ENCODE data around the gene IRX4. TPM values are rescaled to one million over a fixed set of nuclear protein-coding genes. Genes with fewer than 3 reads are reported as not detected.

Gene IRX4
- total RNA-seq, 8 experiments from 2014 or later: 0.11 to 0.43 (median 0.24) TPM; not detected in 5

DNA sequence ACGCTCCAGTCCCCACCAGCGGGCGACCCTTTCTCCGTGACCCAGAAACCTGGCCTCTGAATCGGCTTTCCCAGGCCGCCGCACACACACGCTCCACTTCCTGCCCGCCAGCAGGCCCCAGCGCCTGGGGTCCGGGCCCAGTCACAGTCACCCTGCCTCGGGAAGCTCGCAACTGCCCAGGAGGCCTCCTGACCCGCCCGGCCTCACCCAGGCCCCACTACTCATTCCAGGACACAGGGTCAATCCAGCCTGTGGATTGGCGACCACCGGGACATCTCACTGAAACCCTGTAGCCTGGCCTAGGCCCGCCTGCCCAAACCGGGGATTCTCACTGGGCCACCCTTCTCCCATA is 2.7 kb upstream of the IRX4 start:
- in situ Hi-C loops (cut with MboI; ENCODE audit: low pct_unique_long_range_greater_than_20kb in 2 of 9, low sequenced_read_pairs in 9 of 9, unreplicated experiment in 9 of 9): no loop called here
- ATAC-seq (replicated peaks in 6 of 8): no peak
- no peak overlapping the region for H3K27ac ChIP-seq
- peaks cover 13 to 20% of the 10 kb centered on the region in 2 donors for H3K4me1 ChIP-seq (replicated peaks in 1 of 2)
- WGBS, 10 experiments: 19 to 30% (median 21%) methylated on average over 2 to 11 of the region's 19 CpGs; no CpG with 5 or more reads in 6 of the 10 experiments
- H3K4me3 ChIP-seq: peak overlapping the region in 1 of 5 donors; percentile 35

DNA sequence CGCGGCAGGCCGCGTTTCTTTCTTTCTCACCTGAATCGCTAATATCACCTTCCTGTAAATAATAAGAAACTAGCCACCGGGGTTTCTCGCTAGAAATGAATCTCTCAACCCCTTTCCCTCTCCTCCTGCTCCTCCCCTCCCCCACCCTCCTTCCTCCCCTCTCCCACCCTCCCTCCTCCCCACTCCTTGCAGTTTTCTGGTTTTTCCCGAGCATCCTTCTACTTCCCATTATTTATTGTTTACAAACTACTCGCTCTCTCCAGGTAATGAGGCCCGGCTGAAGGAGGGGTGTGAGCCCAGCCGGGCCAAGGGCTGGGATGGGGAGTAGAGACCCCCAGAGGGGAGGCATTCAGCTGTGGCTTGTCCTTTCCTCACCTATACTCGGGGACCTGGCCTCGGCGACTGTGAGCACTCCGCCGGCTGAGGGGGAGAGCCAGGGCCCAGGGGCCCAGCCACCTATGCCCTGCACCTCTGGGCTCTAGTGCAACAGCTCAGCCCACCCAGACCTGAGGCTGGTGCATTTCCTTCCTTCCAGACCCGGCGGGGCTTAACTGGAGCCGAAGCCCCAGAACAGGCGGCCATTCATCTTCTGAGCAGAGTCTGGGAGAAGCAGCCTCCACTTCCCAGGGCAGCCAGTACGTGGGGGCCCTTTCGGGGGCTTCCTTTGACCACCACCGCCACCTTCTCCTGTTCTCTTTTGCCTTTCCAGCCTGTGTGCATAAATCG is 2.1 kb upstream of the IRX4 start:
- Histone ChIP-seq H3K4me3 (peak overlapping the region in 2 of 5 donors; percentile 35 to 36), H3K27ac (no peak overlapping the region), H3K4me1 (replicated peaks in 1 of 2) (peaks cover 13 to 20% of the 10 kb centered on the region in 2 donors)
- 10 to 38% (median 23%) methylated on average over 3 to 11 of the region's 24 CpGs; no CpG with 5 or more reads in 2 of the 10 experiments for WGBS, 10 experiments
- ATAC-seq (replicated peaks in 6 of 8): peak in 4 of 8 experiments; percentile 10 to 64 (median 37)
- in situ Hi-C loops (cut with MboI; ENCODE audit: low pct_unique_long_range_greater_than_20kb in 2 of 9, low sequenced_read_pairs in 9 of 9, unreplicated experiment in 9 of 9): no loop called here

DNA sequence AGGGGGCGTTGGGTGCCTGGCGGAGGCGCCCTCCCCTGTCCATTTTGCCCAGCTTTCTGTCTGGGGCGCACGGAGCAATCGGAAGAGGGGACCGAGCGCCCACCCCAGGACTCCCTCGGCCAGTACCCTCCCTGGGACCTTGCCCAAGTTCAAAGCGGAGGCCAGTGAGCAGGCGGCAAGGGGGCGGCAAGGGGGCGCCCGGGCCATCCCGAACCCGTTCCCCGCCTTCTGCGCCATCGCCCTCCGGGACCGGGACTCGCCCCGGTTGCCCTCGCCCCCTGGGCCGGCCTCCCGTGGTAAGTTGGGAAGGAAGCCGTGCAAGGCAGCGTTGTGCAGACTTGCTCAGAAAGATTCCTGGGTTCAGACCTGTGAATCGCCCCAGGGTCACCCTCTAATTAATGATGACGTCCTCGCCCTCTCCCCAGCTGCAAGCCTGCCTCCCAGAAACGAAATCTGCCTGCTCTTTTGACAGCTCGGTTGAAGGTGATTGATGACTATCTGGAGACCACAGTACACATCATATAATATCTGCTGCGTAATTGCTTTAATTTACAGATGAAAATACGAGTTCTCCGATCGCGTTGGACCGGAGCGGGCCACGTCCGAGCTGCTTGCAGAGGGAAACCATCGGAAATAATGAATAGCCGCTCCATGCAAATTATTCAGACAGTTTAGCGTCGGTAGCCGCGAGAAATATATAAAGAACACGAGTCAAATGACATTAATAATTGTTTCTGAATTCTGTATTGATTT is 1.4 kb upstream of the IRX4 start:
- peak in 6 of 8 experiments; percentile 6 to 39 (median 20) for ATAC-seq (replicated peaks in 6 of 8)
- no peak overlapping the region for H3K27ac ChIP-seq
- WGBS, 10 experiments: 0 to 28% (median 9%) methylated on average over 6 to 17 of the region's 49 CpGs; no CpG with 5 or more reads in 2 of the 10 experiments
- in situ Hi-C loops (cut with MboI; ENCODE audit: low pct_unique_long_range_greater_than_20kb in 2 of 9, low sequenced_read_pairs in 9 of 9, unreplicated experiment in 9 of 9): no loop called here
- H3K4me3 ChIP-seq: peak overlapping the region in 4 of 5 donors; percentile 0 to 36 (median 28)
- peaks cover 13 to 20% of the 10 kb centered on the region in 2 donors for H3K4me1 ChIP-seq (replicated peaks in 1 of 2)

DNA sequence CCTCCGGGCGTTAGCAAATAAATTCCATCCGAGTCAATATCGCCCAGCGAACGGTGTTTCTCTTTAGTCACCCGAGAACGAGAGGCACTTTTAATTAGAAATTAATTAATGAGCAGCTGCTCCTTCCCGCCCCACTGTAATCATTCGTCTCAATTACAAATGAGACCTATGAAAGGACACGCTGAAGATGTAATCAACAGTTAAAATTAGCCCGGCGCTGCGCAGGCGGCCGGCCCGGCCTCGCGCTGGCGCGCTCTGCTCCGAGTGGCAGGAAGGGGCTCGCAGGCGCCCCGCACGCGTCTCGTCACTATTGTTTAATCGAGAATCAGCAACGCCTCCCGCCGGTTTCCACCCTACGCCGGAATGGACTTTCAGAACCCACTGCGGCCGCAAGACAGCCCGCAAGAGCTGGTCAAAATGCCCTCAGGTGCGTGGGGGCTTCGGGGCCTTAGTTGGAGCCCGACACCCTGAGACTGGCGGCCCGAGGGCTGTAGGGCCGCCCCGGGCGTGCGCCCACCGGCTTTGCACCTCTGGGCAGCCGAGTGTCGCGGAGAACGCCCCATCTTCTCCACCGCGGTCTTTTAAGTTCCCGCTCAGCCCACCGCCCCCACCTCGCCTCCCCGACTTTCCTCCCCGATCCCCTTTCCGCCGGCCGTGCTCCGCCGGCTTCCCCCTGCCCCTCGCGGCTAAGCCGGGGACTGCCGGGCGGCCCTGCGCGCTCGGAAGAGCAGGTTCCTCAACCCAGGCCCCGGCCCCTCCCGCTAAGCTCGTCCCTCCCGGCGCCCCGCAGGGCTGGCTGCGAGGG is 597 bp upstream of the IRX4 start:
- ATAC-seq (replicated peaks in 6 of 8): peak in 6 of 8 experiments; percentile 36 to 80 (median 60)
- H3K27ac ChIP-seq: no peak overlapping the region
- WGBS, 10 experiments: 0 to 3% (median 0%) methylated on average over 1 to 18 of the region's 78 CpGs; no CpG with 5 or more reads in 2 of the 10 experiments
- H3K4me1 ChIP-seq (replicated peaks in 1 of 2): peaks cover 13 to 20% of the 10 kb centered on the region in 2 donors
- peak overlapping the region in 4 of 5 donors; percentile 13 to 36 (median 28) for H3K4me3 ChIP-seq
- in situ Hi-C loops (cut with MboI; ENCODE audit: low pct_unique_long_range_greater_than_20kb in 2 of 9, low sequenced_read_pairs in 9 of 9, unreplicated experiment in 9 of 9): no loop called here

DNA sequence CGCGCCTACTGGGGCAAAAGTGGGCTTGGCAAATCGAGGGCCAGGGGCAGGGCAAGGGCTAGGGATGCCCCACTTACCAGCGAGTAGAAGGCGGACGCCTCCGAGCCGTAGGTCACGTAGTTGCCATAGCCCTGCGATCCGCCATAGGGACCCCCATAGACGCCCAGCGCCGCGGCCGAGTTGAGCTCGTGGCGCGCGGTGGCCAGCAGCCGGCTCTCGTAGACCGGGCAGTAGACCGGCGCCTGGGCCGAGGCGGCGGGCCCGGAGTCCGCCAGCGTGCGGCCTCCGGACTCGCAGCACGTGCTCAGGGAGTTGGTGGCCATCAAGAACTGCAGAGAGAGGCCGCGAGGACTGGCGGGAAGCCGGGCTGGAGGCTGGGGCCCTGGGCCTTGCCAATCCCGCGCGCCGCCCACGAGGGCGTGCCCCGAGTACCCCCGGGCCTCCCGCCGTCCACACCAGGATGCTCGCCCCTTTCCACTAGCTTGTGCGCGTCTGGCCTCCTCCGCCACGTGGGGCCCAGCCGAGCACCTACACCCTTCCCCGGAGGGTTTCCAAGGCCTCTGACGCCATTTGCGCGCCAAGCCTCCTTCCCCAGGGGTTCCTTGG is 891 bp downstream of the IRX4 start:
- H3K27ac ChIP-seq: no peak overlapping the region
- peak overlapping the region in 2 of 5 donors; percentile 35 to 36 for H3K4me3 ChIP-seq
- WGBS, 10 experiments: 0 to 17% (median 8%) methylated on average over 1 to 18 of the region's 59 CpGs; no CpG with 5 or more reads in 7 of the 10 experiments
- in situ Hi-C loops (cut with MboI; ENCODE audit: low pct_unique_long_range_greater_than_20kb in 2 of 9, low sequenced_read_pairs in 9 of 9, unreplicated experiment in 9 of 9): no loop called here
- H3K4me1 ChIP-seq (replicated peaks in 1 of 2): peaks cover 13 to 20% of the 10 kb centered on the region in 2 donors
- no peak for ATAC-seq (replicated peaks in 6 of 8)

DNA sequence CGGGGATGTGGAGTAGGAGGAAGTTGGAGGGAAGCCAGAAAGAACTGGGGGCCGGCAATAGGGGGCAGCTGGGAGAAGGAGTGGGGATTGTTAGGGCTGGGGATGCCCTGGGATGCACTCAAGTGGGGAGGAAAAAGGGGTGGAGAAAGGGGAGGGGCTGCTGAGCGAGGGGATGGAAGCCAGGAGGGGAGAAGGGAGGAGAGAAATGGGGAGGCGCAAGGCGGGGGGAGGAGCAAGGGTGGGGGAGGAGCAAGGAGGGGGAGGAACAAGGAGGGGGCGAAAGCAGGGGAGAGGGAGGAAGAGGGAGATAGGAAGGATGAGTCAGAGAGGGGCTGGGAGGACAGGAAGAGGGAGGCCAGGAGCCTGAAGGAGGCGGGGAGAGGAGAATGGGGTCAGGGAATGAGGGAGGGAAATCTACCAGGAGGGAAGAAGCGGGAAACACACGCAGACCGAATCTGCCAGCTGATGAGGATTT is 1.6 kb downstream of the IRX4 start:
- H3K4me3 ChIP-seq: no peak overlapping the region
- no CpG with 5 or more reads among the region's 10 CpGs for WGBS, 10 experiments
- H3K27ac ChIP-seq: no peak overlapping the region
- no peak for ATAC-seq (replicated peaks in 6 of 8)
- in situ Hi-C loops (cut with MboI; ENCODE audit: low pct_unique_long_range_greater_than_20kb in 2 of 9, low sequenced_read_pairs in 9 of 9, unreplicated experiment in 9 of 9): no loop called here
- H3K4me1 ChIP-seq (replicated peaks in 1 of 2): peaks cover 13 to 25% of the 10 kb centered on the region in 2 donors

DNA sequence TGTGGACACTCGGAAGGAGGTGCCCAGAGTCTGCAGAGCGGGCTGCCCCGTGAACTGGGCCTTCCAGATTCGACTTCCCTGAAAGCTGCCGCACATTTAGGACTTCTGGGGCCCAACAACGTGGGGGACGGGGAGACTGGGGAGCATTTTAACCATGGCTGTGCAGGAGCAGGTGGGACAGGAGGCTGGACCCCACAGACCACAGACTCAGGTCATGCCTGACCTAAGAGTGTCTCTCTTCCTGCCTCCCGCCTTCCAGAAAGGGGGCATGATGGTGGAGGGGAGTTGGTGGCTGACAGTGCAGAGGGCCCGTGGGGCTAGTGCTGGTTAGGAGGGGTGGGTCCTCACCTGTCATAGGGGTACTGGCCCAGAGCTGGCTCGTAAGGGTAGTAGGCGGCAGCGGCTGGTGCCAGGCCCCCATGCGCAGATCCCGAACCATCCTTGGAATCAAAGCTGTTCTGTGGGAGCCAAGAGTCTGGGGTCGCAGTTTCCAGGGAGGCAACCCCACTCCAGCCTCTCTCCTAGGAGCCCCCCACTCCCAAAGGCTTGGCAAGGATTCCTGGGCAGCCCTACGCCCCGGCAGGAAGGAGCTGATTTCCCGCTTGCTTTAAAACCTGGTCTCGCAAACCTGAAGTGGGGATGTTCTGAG is 2.2 kb downstream of the IRX4 start:
- H3K4me3 ChIP-seq: no peak overlapping the region
- H3K27ac ChIP-seq: no peak overlapping the region
- in situ Hi-C loops (cut with MboI; ENCODE audit: low pct_unique_long_range_greater_than_20kb in 2 of 9, low sequenced_read_pairs in 9 of 9, unreplicated experiment in 9 of 9): no loop called here
- WGBS, 10 experiments: 19 to 30% methylated on average over 8 to 9 of the region's 19 CpGs; no CpG with 5 or more reads in 8 of the 10 experiments
- H3K4me1 ChIP-seq (replicated peaks in 1 of 2): peaks cover 13 to 31% of the 10 kb centered on the region in 2 donors
- ATAC-seq (replicated peaks in 6 of 8): no peak

DNA sequence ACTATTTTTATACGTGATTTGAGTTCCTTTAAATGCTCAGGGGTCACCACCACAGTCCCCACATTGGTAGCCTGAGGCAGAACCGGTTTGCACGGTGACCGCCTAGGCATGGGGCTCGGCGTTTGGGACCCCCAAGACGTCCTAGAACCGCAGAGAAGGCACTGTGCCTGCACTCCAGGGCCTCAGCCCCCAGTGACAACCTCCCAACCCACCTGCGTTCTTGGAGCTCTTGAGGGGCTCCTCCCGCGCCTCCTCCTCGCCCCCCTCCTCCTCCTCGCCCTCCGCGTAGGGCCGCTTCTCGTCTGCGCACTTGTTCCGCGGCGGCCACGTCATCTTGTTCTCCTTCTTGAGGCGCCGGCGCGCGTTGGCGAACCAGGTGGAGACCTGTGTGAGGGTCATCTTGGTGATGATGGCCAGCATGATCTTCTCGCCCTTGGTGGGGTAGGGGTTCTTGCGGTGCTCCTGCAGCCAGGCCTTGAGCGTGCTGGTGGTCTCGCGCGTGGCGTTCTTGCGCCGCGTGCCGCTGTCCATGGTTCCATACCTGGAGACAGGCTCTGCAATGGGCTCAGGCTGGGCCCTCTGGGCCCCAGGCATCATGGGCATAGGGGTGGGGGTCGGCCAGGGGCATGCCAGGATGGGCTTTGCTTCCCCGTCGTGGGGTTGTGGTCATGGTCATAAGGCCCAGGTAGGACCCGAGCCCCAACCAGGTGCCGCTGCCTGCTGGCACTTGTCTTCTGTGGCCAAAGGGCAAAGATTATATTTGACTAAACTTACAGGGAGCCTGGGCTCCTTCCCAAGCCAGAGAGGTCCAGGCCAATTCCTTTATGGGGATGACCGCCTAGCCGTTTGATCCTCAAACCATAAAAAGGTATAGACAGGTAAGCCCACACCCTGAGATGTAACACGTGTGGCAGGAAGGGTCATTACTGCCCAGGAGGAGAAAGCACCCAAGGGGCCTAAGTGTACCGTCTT is 3.1 kb downstream of the IRX4 start:
- no peak overlapping the region for H3K4me3 ChIP-seq
- in situ Hi-C loops (cut with MboI; ENCODE audit: low pct_unique_long_range_greater_than_20kb in 2 of 9, low sequenced_read_pairs in 9 of 9, unreplicated experiment in 9 of 9): no loop called here
- 17 to 50% (median 40%) methylated on average over 1 to 9 of the region's 48 CpGs; no CpG with 5 or more reads in 5 of the 10 experiments for WGBS, 10 experiments
- no peak for ATAC-seq (replicated peaks in 6 of 8)
- H3K4me1 ChIP-seq (replicated peaks in 1 of 2): peaks cover 15 to 39% of the 10 kb centered on the region in 2 donors
- H3K27ac ChIP-seq: no peak overlapping the region

DNA sequence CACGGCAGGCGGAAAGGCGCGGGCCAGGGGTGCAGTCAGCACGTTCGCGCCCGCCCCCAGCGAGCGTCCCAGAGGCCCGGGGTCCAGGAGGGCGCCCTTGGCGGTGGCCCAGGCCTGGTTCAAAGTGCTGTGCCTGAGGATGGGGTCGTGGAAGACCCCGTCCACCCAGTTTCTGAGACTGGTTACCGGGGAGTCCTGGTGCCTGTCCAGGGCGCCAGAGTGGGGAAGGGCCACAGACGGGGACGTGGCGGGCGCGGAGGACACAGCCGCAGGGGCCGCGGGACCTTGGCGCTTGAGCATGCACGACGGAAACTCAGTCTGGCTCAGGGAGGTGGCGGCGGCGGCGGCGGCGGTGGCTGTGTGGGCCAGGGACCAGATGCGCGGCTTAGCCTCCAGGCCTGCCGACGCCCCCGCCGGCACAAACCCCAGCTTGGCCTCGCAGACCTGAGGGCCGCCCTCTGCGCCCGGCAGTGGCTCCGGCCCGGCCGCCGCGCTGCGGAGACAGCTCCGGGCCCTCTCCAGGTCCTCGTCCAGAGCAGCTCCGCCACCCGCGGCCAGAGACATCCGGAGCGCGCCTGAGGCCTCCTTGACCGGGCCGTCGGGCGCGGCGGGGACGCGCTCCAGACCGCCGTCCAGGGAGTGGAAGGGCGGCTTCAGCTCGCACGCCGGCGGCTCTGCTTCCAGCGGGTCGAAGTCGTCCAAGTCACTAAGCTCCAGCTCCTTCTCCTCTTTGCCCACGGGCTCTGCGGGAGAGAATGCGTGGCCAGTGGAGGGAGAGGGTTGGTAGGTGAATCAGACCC is 4.5 kb downstream of the IRX4 start:
- no peak for ATAC-seq (replicated peaks in 6 of 8)
- in situ Hi-C loops (cut with MboI; ENCODE audit: low pct_unique_long_range_greater_than_20kb in 2 of 9, low sequenced_read_pairs in 9 of 9, unreplicated experiment in 9 of 9): no loop called here
- H3K4me1 ChIP-seq (replicated peaks in 1 of 2): peaks cover 7 to 34% of the 10 kb centered on the region in 2 donors
- 0 to 35% (median 3%) methylated on average over 3 to 16 of the region's 79 CpGs; no CpG with 5 or more reads in 6 of the 10 experiments for WGBS, 10 experiments
- no peak overlapping the region for H3K27ac ChIP-seq
- no peak overlapping the region for H3K4me3 ChIP-seq

DNA sequence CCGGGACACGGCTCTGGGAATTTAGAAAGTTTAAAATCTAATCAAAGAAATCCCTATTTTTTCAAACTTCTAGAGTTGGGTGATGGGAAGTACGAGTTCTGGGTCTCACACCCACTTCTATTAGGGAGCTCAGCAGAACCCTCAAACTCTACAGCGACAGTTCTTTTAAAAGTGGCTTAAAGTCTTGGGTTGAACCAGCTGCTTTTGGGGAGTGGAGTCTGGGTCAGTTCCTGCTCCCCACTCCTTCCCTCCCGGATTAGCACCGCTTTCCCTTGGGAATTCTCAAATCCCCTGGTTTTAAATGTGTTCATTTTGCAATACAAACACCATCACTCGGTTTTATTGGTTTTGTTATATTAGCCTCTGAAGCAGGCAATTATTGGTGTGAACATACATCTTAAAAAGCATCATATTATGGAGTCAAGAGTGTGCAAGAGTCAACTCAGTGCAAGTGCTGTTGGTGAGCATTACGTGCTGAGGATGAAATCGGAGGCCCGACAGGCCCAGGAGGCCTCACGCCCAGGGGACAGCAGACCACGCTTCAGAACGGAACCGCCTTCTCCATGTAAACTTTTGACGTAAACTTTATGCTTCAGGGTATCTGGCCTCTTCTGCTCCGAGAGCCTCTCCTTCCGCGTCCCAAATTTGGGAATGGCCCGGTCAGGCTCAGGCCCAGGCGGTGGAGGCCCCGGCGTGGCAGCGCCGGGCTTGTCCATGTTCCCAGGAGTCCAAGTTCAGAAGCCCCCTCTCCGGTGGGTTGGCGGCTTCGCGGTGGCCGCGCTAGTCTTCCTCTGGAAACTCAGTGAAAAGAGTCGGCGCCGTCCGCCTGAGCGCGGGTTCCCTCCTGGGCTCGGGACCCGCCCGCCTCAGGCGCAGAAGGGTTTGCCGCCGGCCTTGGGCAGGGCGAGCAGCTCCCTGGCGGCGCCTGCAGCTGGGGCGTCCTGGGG is 5.3 kb downstream of the IRX4 start:
- Histone ChIP-seq H3K27ac (no peak overlapping the region), H3K4me3 (no peak overlapping the region), H3K4me1 (replicated peaks in 1 of 2) (peaks cover 4 to 27% of the 10 kb centered on the region in 2 donors)
- no peak for ATAC-seq (replicated peaks in 6 of 8)
- WGBS, 10 experiments: 0 to 94% (median 19%) methylated on average over 1 to 16 of the region's 46 CpGs; no CpG with 5 or more reads in 1 of the 10 experiments
- in situ Hi-C loops (cut with MboI; ENCODE audit: low pct_unique_long_range_greater_than_20kb in 2 of 9, low sequenced_read_pairs in 9 of 9, unreplicated experiment in 9 of 9): no loop called here

Measured in motor neuron (in vitro differentiated cells).